NCI-H146 treated with DMSO at 0.1 percent for 48 hours (cell line): ENCODE measurements around the gene TLR4.

Experiments
- DNase-seq: peaks from one replicate; lab custom pipeline; 2025; ENCODE audit not compliant: unreplicated experiment; lab: John Stamatoyannopoulos, UW

The TLR4 gene

GRCh38 chr9:117704024-117704575, at the start of gene TLR4:
TSS of gene TLR4 (plus strand) at chr9:117704403. CDS start at chr9:117704473, 70 bp downstream.
- DNase-seq, result no peak

DNA sequence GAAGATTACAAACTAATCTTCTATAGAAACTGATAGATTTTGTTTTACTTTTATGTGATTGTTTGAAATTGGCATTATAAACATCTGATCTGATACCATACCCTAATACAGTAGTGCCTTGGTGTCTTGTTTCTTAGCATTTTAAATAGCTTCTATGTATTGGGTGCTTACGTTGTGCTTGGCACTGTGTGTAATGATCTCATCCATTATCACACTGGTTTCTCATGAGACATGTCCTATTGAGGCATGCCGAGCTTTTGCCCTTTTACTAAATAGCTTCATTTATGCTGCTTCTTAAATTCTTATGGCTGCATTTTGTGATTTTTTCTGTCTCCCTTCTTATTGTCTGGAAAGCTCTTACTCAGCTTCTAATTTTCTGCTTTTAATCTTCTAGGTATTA, 48.2 kb upstream of the TLR4 start:
- no peak for DNase-seq

- no peak for DNase-seq
Measured at GRCh38 chr9:117662651-117663050, 41.6 kb upstream of the TLR4 start.

DNA sequence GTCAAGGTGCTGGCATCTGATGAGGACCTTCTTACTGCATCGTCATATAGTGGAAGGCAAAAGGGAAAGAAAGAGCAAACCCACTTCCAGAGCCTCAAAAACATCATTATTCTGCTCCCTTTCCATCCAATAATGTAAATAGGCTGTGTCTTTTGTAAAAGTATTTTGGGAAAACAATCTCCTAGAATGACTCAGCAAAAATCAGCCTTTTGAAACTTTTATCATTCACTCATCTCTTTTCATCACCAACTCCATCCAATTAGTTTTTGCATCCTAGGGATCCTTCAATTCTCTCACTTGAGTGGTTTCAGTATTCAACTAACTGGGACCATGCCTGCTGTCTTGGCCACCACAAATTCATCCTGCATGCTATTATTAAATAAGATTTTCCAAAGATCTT, 39.8 kb upstream of the TLR4 start:
- no peak for DNase-seq

GRCh38 chr9:117665601-117666385, 38.4 kb upstream of the TLR4 start:
- no peak for DNase-seq

DNA sequence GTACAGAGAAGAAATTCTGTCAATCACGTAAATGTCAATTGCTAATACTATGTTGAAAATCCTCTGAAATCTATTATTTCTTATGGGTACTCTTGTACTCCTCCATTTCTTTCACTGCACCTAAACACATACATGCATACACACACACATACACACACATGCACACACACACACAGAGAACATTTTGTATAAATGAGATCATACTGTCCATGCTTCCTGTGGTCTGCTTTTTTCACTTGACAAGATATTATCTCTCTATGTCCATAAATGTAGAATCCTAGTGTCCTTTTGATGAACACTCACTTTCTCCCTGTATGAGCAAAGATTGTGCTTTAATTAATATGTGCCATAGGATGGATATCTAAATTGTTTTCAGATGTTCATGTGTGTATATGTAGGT, 32.7 kb upstream of the TLR4 start:
- DNase-seq, result no peak

GRCh38 chr9:117672369-117672768, 31.8 kb upstream of the TLR4 start:
- no peak for DNase-seq

- no peak for DNase-seq
Measured at GRCh38 chr9:117677572-117677971, 26.6 kb upstream of the TLR4 start.

DNA sequence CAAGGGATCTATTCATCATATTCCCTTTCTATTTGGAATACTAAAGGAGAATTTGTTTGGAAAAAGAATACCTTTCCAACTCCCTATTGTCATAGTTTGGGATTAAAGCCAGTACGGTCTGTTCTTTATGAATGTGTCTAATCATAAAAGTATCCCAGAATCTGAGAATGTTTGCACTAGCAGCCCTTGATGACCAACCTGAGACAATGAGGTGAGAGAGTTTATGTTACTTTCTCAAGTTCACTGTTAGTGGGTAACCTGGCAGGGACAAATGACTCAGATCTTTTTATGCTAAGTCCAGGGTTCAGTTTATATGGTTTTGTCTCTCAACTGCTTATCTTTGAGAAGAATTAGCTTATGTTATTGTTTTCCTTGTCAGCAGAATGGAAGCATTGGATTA, 25.3 kb upstream of the TLR4 start:
- DNase-seq, result no peak

DNA sequence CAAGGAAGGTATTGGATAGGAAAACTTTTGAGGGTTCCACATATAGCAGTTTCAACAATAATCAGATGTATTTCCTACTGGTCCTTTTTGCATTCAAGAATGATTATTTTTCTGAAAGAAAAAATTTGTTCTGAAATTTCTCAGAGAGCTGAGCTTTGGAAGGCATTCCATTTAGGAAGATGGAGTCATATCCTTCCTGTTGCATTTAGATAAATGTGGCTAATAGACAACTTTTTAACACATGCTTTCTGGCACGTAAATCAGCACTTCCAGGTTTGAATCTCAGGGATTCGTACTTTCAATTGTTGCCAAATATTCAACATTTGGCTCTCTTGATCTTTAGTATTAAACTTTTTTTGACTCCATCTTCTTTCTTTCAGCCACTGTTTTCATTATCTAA, 24.8 kb upstream of the TLR4 start:
- DNase-seq, result no peak

DNA sequence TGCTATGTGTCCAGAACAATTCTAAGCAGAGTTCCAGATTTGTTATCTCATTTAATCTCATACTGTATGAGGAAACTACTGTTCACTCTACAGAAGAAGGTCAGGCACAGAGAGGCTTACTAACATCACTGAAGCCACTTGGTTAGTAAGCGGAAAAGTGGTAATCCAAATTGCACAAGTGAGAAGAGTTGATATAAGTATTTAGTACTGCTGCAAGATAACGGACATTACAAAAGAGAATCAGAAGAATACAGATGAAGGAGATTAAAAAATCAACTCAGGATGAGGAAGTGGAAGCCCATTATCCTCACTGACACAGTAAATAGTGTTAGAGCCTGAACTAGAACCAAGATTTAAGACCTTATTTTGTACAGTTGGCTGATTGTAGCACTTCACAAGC, 22.3 kb upstream of the TLR4 start:
- DNase-seq, result no peak

DNA sequence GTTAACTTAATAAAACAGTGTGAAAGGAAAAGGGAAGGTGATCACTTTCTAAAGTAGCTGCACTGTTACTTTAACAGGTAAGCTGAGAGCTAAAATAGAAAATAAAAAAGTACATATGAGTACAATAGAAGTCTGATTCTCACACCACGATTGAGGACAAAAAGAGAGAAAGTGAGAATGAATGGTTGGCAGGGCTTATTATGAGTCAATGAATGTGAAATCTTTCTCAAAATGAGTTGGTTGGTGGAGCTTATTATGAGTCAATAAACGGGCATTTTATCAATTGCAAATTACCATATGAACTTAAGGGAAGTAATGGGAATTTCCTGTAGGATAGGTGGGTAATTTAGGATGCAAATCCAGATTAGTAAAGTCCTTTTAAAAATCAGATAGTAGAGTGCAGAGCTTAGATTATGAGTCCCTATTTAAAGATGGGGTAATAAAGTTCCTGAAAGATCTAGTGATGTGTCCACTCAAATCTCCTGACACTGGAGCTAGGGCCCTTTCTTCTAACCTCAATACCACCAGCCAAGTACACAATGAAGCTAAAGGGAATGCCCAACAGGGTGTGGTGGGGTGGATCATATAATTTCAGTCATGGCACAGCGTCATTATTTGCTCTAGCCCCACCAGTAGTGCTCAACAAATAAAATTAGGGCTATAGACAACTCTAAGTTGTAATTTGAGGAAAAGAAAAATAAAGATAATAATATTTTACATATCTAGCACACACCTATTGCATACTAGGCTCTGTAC, 21.1 kb upstream of the TLR4 start:
- no peak for DNase-seq

DNA sequence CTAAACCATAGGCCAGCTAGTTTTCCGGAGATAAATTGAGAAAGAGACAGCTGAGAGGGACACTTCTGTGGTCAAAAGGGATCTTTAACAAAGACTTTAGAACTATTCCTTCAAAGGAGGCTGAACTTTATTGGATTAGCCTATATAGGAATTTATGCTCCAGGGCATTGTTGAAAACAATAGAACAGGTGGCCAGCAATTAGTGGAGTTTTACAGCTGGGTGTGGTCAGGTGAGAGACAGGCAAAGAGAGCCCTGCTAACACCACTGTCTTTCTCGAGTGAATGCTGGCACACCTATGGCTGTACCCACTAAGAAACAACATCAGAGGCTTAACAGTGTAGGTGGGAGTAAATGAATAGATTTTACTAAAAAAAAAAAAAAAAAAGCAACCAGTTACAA, 16.7 kb upstream of the TLR4 start:
- DNase-seq, result no peak

DNA sequence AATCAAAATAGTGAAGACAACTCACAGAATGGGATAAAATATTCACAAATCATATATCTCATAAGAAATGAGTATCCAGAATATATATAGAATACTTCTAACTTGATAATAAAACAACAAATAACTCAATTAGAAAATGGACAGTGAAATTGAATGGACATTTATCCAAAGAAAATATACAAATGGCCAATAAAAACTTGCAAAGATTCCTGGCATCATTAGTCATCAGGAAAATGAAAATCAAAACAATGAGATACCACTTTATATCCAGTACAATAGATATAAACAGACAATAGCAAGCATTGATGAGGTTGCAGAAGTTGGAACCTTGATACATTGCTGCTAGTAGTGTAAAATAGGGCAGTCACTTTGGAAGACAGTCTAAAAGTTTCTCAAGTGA, 12.8 kb upstream of the TLR4 start:
- DNase-seq, result no peak

GRCh38 chr9:117696154-117696553, 8.0 kb upstream of the TLR4 start:
- no peak for DNase-seq

- DNase-seq, result no peak
Measured at GRCh38 chr9:117697046-117697445, 7.2 kb upstream of the TLR4 start.

GRCh38 chr9:117703537-117703936, 666 bp upstream of the TLR4 start:
- DNase-seq, result no peak

DNA sequence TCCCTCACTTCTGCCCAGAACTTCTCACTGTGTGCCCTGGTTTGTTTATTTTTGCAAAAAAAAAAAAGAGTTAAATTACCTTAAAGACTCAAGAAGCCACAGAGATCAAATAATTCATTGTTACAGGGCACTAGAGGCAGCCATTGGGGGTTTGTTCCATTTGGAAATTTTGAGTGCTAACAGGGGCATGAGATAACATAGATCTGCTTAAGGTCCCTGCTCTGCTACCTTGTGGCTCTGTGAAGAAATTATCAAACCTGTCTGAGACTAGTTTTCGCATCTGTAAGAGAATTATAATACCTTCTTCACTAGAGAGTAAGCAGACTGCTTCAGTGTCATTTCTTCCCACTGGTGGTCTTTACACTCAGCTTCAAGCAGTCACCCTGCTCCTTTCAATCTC, 394 bp downstream of the TLR4 start:
- DNase-seq, result no peak

GRCh38 chr9:117705386-117705785, 1.2 kb downstream of the TLR4 start:
- no peak for DNase-seq

- DNase-seq, result no peak
Measured at GRCh38 chr9:117706421-117707116, 2.4 kb downstream of the TLR4 start.

DNA sequence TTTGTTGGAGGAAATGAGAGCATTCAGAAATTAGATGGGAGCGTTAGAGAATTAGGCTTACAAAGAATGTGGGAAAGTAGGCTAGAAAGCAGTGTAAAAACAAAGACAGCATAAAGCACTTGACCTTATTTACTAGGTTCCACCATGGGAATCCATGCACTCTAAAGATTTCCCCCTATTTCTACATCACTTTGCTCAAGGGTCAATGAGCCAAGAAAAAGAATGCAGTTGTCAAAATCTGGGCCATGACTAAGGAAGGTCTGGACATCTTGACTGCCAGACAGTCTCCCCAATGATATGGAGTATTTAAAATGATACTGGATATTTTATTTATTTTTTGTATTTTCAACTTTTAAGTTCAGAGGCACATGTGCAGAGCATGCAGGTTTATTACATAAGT, 3.4 kb downstream of the TLR4 start:
- no peak for DNase-seq

GRCh38 chr9:117709936-117710335, 5.7 kb downstream of the TLR4 start:
- DNase-seq, result no peak
